HepG2 (cell line): ENCODE measurements around the gene ZNF414. TPM values are rescaled to one million over a fixed set of nuclear protein-coding genes. Genes with fewer than 3 reads are reported as not detected.

Source experiments
- ATAC-seq: fragments of 200-7000 bp; cut with Tn5 transposase; 3 replicates; pipeline ENCODE4 v1.9.1; 2020; ENCODE audit warnings: mild to moderate bottlenecking, moderate library complexity
- BruUV-seq: library from RNA; stranded (reverse); fragments of 400-500 nt; replicated peaks from 2 replicates; lab custom pipeline; 2021; lab: Mats Ljungman, UMichigan
- CTCF ChIA-PET: fragments of 300-600 bp; formaldehyde crosslinking; extraction: SDS; loops from one replicate; lab custom pipeline; 2021; ENCODE audit warnings: low total read pairs, inconsistent platforms, low intra/inter-chr PET ratio; lab: Yijun Ruan, JAX
- POLR2A ChIA-PET: fragments of 350-600 bp; sonication (Branson Sonifier 250); formaldehyde crosslinking; loops from one replicate; lab custom pipeline; 2020; ENCODE audit warnings: antibody characterized with exemption, inconsistent platforms; lab: Yijun Ruan, JAX
- DNase-seq: peaks from one replicate; pipeline ENCODE4 v3.0.0-alpha.2; 2015; ENCODE audit warnings: low spot score
- FAIRE-seq: peaks from 3 replicates; lab custom pipeline; 2011; peaks lifted over from hg19 to GRCh38; lab: Jason Lieb, UNC
- H2AFZ ChIP-seq: one replicate; pipeline ENCODE4 v1.6.1; 2011; ENCODE audit warnings: low read length, inconsistent platforms
- H3K27ac ChIP-seq: fragments of 300-600 bp; 3 replicates; pipeline ENCODE4 v1.8.0; 2011; ENCODE audit warnings: mixed run types, mild to moderate bottlenecking, mixed read lengths, low read length, inconsistent platforms; ENCODE audit not compliant: insufficient read depth; ENCODE audit errors: extremely low read length
- H3K27me3 ChIP-seq, 2 experiments: fragments of 200-600 bp in 1 of 2; 2 replicates in 1 of 2; 3 replicates in 1 of 2; pipeline versions ENCODE4 v1.6.0 to v1.8.0; 2011; ENCODE audit warnings: low read length in 2 of 2, mild to moderate bottlenecking in 2 of 2, moderate library complexity in 2 of 2, inconsistent platforms in 1 of 2; ENCODE audit not compliant: insufficient read depth in 2 of 2, control insufficient read depth in 1 of 2
- H3K36me3 ChIP-seq, 2 experiments: fragments of 200-600 bp in 1 of 2; replicated peaks in 1 of 2; 2 replicates in 1 of 2; 3 replicates in 1 of 2; pipeline versions ENCODE4 v1.5.1 to v1.8.0; 2011; ENCODE audit warnings: low read length in 2 of 2, inconsistent platforms in 1 of 2; ENCODE audit not compliant: insufficient read depth in 2 of 2, control insufficient read depth in 1 of 2
- H3K4me1 ChIP-seq: 2 replicates; pipeline ENCODE4 v1.5.1; 2012; ENCODE audit warnings: low read length, inconsistent platforms; ENCODE audit not compliant: insufficient read depth
- H3K4me2 ChIP-seq: 2 replicates; pipeline ENCODE4 v1.6.0; 2011; ENCODE audit warnings: low read depth, low read length, inconsistent platforms
- H3K4me3 ChIP-seq, 3 experiments: fragments of 200-600 bp in 1 of 3; sonication (generic), shearing (Covaris generic) in 1 of 3; replicated peaks in 1 of 3; 2 replicates each; pipeline ENCODE4 v1.5.1; 2011 to 2016; ENCODE audit warnings: low read length in 3 of 3, inconsistent platforms in 2 of 3, low read depth in 2 of 3, mild to moderate bottlenecking in 2 of 3, control low read depth in 1 of 3, mixed read lengths in 1 of 3; ENCODE audit not compliant: insufficient read depth in 1 of 3
- H3K79me2 ChIP-seq: one replicate; pipeline ENCODE4 v1.6.1; 2011; ENCODE audit warnings: low read length, inconsistent platforms; ENCODE audit not compliant: insufficient read depth
- H3K9ac ChIP-seq: 2 replicates; pipeline ENCODE4 v1.6.0; 2011; ENCODE audit warnings: mild to moderate bottlenecking, low read depth, low read length, inconsistent platforms; ENCODE audit not compliant: insufficient read depth
- H3K9me3 ChIP-seq: 2 replicates; pipeline ENCODE4 v1.5.1; 2012; ENCODE audit warnings: mild to moderate bottlenecking, low read length
- H4K20me1 ChIP-seq: 2 replicates; pipeline ENCODE4 v1.6.0; 2011; ENCODE audit warnings: inconsistent platforms, mild to moderate bottlenecking, low read length, moderate library complexity; ENCODE audit not compliant: insufficient read depth
- CSRNP1 ChIP-seq: sonication (generic); formaldehyde crosslinking; IDR thresholded peaks from 2 replicates; pipeline ENCODE4 v1.8.1; 2023; ENCODE audit warnings: mild to moderate bottlenecking, missing genetic modification reagents
- ELK4 ChIP-seq: sonication (generic); formaldehyde crosslinking; IDR thresholded peaks from 2 replicates; pipeline ENCODE4 v1.9.0; 2021; ENCODE audit warnings: missing genetic modification reagents, borderline replicate concordance
- LBX2 ChIP-seq: sonication (generic); formaldehyde crosslinking; IDR thresholded peaks from 2 replicates; pipeline ENCODE4 v1.5.0; 2020; ENCODE audit warnings: missing genetic modification reagents, mild to moderate bottlenecking, borderline replicate concordance
- NCOR1 ChIP-seq: fragments of 200-600 bp; sonication (generic); IDR thresholded peaks from 2 replicates; pipeline ENCODE4 v1.7.0; 2017; ENCODE audit warnings: antibody characterized with exemption, low read length, borderline replicate concordance
- NONO ChIP-seq, 2 experiments: fragments of 450-650 bp in 1 of 2; sonication (generic) in 1 of 2; formaldehyde crosslinking in 1 of 2; IDR thresholded peaks in 1 of 2; conservative IDR thresholded peaks in 1 of 2; 2 replicates each; pipeline versions ENCODE4 v1.6.1 to v1.8.0; 2017 to 2022; ENCODE audit warnings: mild to moderate bottlenecking in 1 of 2, missing genetic modification reagents in 1 of 2, moderate library complexity in 1 of 2
- NR2F2 ChIP-seq: IDR thresholded peaks from 2 replicates; pipeline ENCODE4 v1.6.1; 2012; ENCODE audit warnings: low read depth, inconsistent platforms, borderline replicate concordance
- RCOR2 ChIP-seq: IDR thresholded peaks from 2 replicates; pipeline ENCODE4 v1.6.1; 2016; ENCODE audit warnings: missing biosample characterization, missing genetic modification reagents
- ZFP1 ChIP-seq: IDR thresholded peaks from 2 replicates; pipeline ENCODE4 v1.6.1; 2016
- ZKSCAN8 ChIP-seq: IDR thresholded peaks from 2 replicates; pipeline ENCODE4 v1.6.1; 2016; ENCODE audit warnings: borderline replicate concordance, missing genetic modification reagents, missing compliant biosample characterization
- ZNF432 ChIP-seq: sonication (generic); formaldehyde crosslinking; IDR thresholded peaks from 2 replicates; pipeline ENCODE4 v1.5.0; 2020; ENCODE audit warnings: missing genetic modification reagents, mild to moderate bottlenecking, borderline replicate concordance
- ZNF598 ChIP-seq: sonication (generic); formaldehyde crosslinking; IDR thresholded peaks from 2 replicates; pipeline ENCODE4 v1.5.1; 2020; ENCODE audit warnings: mild to moderate bottlenecking, missing genetic modification reagents, borderline replicate concordance
- ZNF607 ChIP-seq: sonication (generic); formaldehyde crosslinking; IDR thresholded peaks from 2 replicates; pipeline ENCODE4 v1.5.1; 2020; ENCODE audit warnings: missing genetic modification reagents, mild to moderate bottlenecking, borderline replicate concordance
- ZNF703 ChIP-seq: sonication (generic); formaldehyde crosslinking; IDR thresholded peaks from 2 replicates; pipeline ENCODE4 v1.5.1; 2020; ENCODE audit warnings: missing genetic modification reagents, mild to moderate bottlenecking, moderate library complexity, borderline replicate concordance
- WGBS: methylation state at CpG from one replicate; pipeline ENCODE4 v1.1.6; 2017; ENCODE audit warnings: low lambda C conversion rate; 5-methylcytosine and 5-hydroxymethylcytosine counted together
- in situ Hi-C: cut with HindIII; loops from 2 replicates; pipeline ENCODE4 v1.10.0; 2017; ENCODE audit warnings: low pct_unique_long_range_greater_than_20kb; ENCODE audit not compliant: extremely low pct_ligation_motif_present
- intact Hi-C: fragments of 100-400 bp; cut with micrococcal nuclease; formaldehyde crosslinking; loops from one replicate; pipeline ENCODE4 v1.10.0; 2022; ENCODE audit not compliant: unreplicated experiment
- polyA plus RNA-seq, 8 experiments: library from polyadenylated mRNA; depleted of rRNA in 3 of 8; stranded (reverse) in 7 of 8; unstranded in 1 of 8; fragments of >200 nt; fragmentation: Illumina TruSeq in 4 of 8; extraction: Trizol in 4 of 8; gene quantifications; 2 replicates each; pipeline versions ENCODE4 v1.2.1 to v1.2.3, GENCODE V29; 2011 to 2016; ENCODE audit warnings: low read depth in 4 of 8, missing spikeins in 1 of 8, mixed read lengths in 1 of 8; ENCODE audit not compliant: insufficient read depth in 1 of 8
- total RNA-seq, 5 experiments: library from RNA; depleted of rRNA; stranded (reverse); fragments of >200 nt; fragmentation: Illumina TruSeq; extraction: Trizol; gene quantifications; 2 replicates each; pipeline ENCODE4 v1.2.3, GENCODE V29; 2016; ENCODE audit warnings: low read depth in 1 of 5

The ZNF414 gene
- total and polyA plus RNA-seq, 2 of the 13 experiments (the other 11 are each of a cell fraction or from before 2014, with no cell fraction given), result 2.5 to 4.0 TPM

- no peaks in the 10 kb centered on the region for H3K36me3 ChIP-seq
- H3K79me2 ChIP-seq, result no peaks in the 10 kb centered on the region
- no peak for ATAC-seq
- no peak overlapping the region for H2AFZ ChIP-seq
- H4K20me1 ChIP-seq, result no peaks in the 10 kb centered on the region
- H3K9ac ChIP-seq, result no peak overlapping the region
- WGBS, result 67% methylated on average over 14 of the region's 41 CpGs
- in situ Hi-C loops (no loop called here), intact Hi-C loops (no loop called here)
- no peaks in the 10 kb centered on the region for H3K9me3 ChIP-seq
- no peak overlapping the region for H3K27ac ChIP-seq
- peaks cover 29% of the 10 kb centered on the region for H3K4me1 ChIP-seq
- no TSS peak for BruUV-seq
- no peak overlapping the region for H3K4me2 ChIP-seq
- FAIRE-seq, result no peak
- no peak overlapping the region for H3K4me3 ChIP-seq
- TF ChIP-seq ZNF598, result no peak
- no peak for TF ChIP-seq ZNF607 (CRISPR knock-in tag)
- no peak for TF ChIP-seq ELK4 (CRISPR knock-in tag)
- TF ChIP-seq RCOR2 (CRISPR knock-in tag), result no peak
- TF ChIP-seq LBX2 (CRISPR knock-in tag), result no peak
- TF ChIP-seq NR2F2, result no peak
- no peak for TF ChIP-seq NCOR1
- TF ChIP-seq NONO (IDR thresholded peaks at IDR 0.05), result no peak
- no peak for TF ChIP-seq NONO (CRISPR knock-in tag; conservative IDR thresholded peaks at IDR 0.05)
- no peak for TF ChIP-seq ZFP1 (CRISPR knock-in tag)
- TF ChIP-seq ZNF432 (CRISPR knock-in tag), result no peak
- no peak for TF ChIP-seq ZKSCAN8 (CRISPR knock-in tag)
- TF ChIP-seq CSRNP1 (CRISPR knock-in tag), result no peak
- TF ChIP-seq ZNF703 (CRISPR knock-in tag), result no peak
- TF ChIP-seq, all 625 proteins: peak for 0
- H3K27me3 ChIP-seq, result peaks cover 2 to 28% of the 10 kb centered on the region in 2 experiments; a peak in 3 of 5 replicates
- POLR2A ChIA-PET, result no interaction called here
- DNase-seq, result no peak
- CTCF ChIA-PET, result no interaction called here
Observed at GRCh38 chr19:8499048-8499833, 14.7 kb downstream of the ZNF414 start.
